IMR-90 (cell line): ENCODE results near the gene PSEN2.
"Not testable (repeated sequence)": the region's sequence is repeated elsewhere in the genome, so short reads cannot be mapped to it uniquely, and the experiment has no call there.

Experiments used
- BHLHE40 ChIP-seq: fragments of 150-350 bp; IDR thresholded peaks from 2 replicates; pipeline ENCODE4 v1.6.1; 2016; ENCODE audit warnings: mild to moderate bottlenecking, low read depth, low read length
- CEBPB ChIP-seq: IDR thresholded peaks from 2 replicates; pipeline ENCODE4 v1.6.1; 2012; ENCODE audit warnings: low read depth, low read length, improper control_type of control experiment
- CHD1 ChIP-seq: IDR thresholded peaks from 2 replicates; pipeline ENCODE4 v1.6.1; 2012; ENCODE audit warnings: low read depth, low read length, improper control_type of control experiment
- FOS ChIP-seq: fragments of 150-350 bp; IDR thresholded peaks from 2 replicates; pipeline ENCODE4 v1.6.1; 2016; ENCODE audit warnings: low read depth, low read length
- MAFK ChIP-seq: IDR thresholded peaks from 2 replicates; pipeline ENCODE4 v1.6.1; 2012; ENCODE audit warnings: low read depth, low read length, improper control_type of control experiment
- MAZ ChIP-seq: IDR thresholded peaks from 2 replicates; pipeline ENCODE4 v1.6.1; 2012; ENCODE audit warnings: low read depth, mild to moderate bottlenecking, low read length, improper control_type of control experiment, moderate library complexity, borderline replicate concordance
- MXI1 ChIP-seq: IDR thresholded peaks from 2 replicates; pipeline ENCODE4 v1.6.1; 2012; ENCODE audit warnings: low read depth, mild to moderate bottlenecking, low read length, moderate library complexity, borderline replicate concordance
- POLR2A ChIP-seq: IDR thresholded peaks from 2 replicates; pipeline ENCODE4 v1.6.1; 2012; ENCODE audit warnings: mild to moderate bottlenecking, low read depth, low read length
- RAD21 ChIP-seq: IDR thresholded peaks from 2 replicates; pipeline ENCODE4 v1.6.1; 2012; ENCODE audit warnings: low read length, improper control_type of control experiment
- RCOR1 ChIP-seq: IDR thresholded peaks from 2 replicates; pipeline ENCODE4 v1.6.1; 2012; ENCODE audit warnings: mild to moderate bottlenecking, low read length, improper control_type of control experiment; ENCODE audit not compliant: insufficient replicate concordance
- RFX5 ChIP-seq: IDR thresholded peaks from 2 replicates; pipeline ENCODE4 v1.8.0; 2012; ENCODE audit warnings: low read depth, mild to moderate bottlenecking, low read length, moderate library complexity
- SMC3 ChIP-seq: fragments of 150-350 bp; IDR thresholded peaks from 2 replicates; pipeline ENCODE4 v1.6.1; 2016; ENCODE audit warnings: low read depth, mild to moderate bottlenecking, antibody characterized with exemption, low read length, moderate library complexity
- TF ChIP-seq, protein P1 (sequence below): conservative IDR thresholded peaks from 2 replicates; pipeline ENCODE4 v1.5.1; 2012; ENCODE audit warnings: mild to moderate bottlenecking, low read depth, low read length, improper control_type of control experiment
- TF ChIP-seq, protein P2 (sequence below): fragments of 150-350 bp; IDR thresholded peaks from 2 replicates; pipeline ENCODE4 v1.6.1; 2017; ENCODE audit warnings: mild to moderate bottlenecking, antibody characterized with exemption, low read length, low read depth

DNA sequence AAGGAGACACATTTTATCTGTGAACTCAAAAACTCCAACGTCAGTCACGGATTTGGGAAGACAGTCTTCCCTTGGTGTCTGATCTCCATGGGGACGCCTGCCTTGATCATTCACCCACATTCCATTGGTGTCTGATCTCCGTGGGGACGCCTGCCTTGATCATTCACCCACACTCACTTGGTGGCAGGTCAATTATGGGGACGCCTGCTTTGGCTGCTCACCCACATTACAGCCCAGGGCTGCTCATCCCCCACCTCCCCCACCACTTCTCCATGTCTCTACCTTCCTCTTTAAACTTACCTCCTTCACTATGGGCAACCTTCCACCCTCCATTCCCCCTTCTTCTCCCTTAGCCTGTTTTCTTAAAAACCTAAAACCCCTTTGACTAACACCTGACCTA is 36.2 kb upstream of the PSEN2 start:
- not testable (repeated sequence) for TF ChIP-seq POLR2A, FOS, SMC3, CEBPB, BHLHE40, RCOR1, CHD1, RFX5, MAFK, MAZ, RAD21, MXI1
- TF ChIP-seq, protein P1, sequence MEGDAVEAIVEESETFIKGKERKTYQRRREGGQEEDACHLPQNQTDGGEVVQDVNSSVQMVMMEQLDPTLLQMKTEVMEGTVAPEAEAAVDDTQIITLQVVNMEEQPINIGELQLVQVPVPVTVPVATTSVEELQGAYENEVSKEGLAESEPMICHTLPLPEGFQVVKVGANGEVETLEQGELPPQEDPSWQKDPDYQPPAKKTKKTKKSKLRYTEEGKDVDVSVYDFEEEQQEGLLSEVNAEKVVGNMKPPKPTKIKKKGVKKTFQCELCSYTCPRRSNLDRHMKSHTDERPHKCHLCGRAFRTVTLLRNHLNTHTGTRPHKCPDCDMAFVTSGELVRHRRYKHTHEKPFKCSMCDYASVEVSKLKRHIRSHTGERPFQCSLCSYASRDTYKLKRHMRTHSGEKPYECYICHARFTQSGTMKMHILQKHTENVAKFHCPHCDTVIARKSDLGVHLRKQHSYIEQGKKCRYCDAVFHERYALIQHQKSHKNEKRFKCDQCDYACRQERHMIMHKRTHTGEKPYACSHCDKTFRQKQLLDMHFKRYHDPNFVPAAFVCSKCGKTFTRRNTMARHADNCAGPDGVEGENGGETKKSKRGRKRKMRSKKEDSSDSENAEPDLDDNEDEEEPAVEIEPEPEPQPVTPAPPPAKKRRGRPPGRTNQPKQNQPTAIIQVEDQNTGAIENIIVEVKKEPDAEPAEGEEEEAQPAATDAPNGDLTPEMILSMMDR: not testable (repeated sequence)
- TF ChIP-seq, protein P2, sequence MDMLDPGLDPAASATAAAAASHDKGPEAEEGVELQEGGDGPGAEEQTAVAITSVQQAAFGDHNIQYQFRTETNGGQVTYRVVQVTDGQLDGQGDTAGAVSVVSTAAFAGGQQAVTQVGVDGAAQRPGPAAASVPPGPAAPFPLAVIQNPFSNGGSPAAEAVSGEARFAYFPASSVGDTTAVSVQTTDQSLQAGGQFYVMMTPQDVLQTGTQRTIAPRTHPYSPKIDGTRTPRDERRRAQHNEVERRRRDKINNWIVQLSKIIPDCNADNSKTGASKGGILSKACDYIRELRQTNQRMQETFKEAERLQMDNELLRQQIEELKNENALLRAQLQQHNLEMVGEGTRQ: not testable (repeated sequence)
